ENCODE measurements around the gene PCDHB10. TPM values are rescaled to one million over a fixed set of nuclear protein-coding genes. Genes with fewer than 3 reads are reported as not detected.
"Not testable (repeated sequence)": the region's sequence is repeated elsewhere in the genome, so short reads cannot be mapped to it uniquely, and the experiment has no call there.

Gene PCDHB10
- polyA plus RNA-seq, 1 donor (not counting 4 experiments of a cell fraction or from before 2014, with no cell fraction given): 0.07 TPM

- H3K9me1 ChIP-seq (ENCODE audit: control insufficient read depth, extremely low read depth, insufficient read depth, low read length); H3K79me2 ChIP-seq (ENCODE audit: control insufficient read depth, insufficient read depth, low read length); H3K4me1 ChIP-seq (ENCODE audit: control insufficient read depth, extremely low read depth, insufficient read depth, low read length); H4K20me1 ChIP-seq (ENCODE audit: control insufficient read depth, extremely low read depth, insufficient read depth, low read length); dilution Hi-C loops (cut with MboI; ENCODE audit: extremely low pct_ligation_motif_present, low sequenced_read_pairs); H3K36me3 ChIP-seq (ENCODE audit: control insufficient read depth in 2 of 2, extremely low read depth in 1 of 2, insufficient read depth in 2 of 2, low read length in 2 of 2); H3K27ac ChIP-seq (ENCODE audit: control insufficient read depth, insufficient read depth, low read length); H3K4me3 ChIP-seq (ENCODE audit: control insufficient read depth in 2 of 3, extremely low read depth in 1 of 3, insufficient read depth in 2 of 3, low read depth in 1 of 3, low read length in 3 of 3); H3K9me3 ChIP-seq (ENCODE audit: control insufficient read depth, low read depth, low read length); H3K4me2 ChIP-seq (ENCODE audit: control insufficient read depth, extremely low read depth, insufficient read depth, low read depth, low read length); H3K9ac ChIP-seq (ENCODE audit: control insufficient read depth, extremely low read depth, insufficient read depth, low read length); DNase-seq (ENCODE audit: low read depth, low spot score); H2AFZ ChIP-seq (ENCODE audit: control insufficient read depth, low read length); FAIRE-seq; H3K27me3 ChIP-seq (ENCODE audit: control insufficient read depth, extremely low read depth, insufficient read depth, low read length): not testable (repeated sequence)
Observed at GRCh38 chr5:141201646-141202045, 9.5 kb downstream of the PCDHB10 start.

GRCh38 chr5:141208478-141208877, 16.3 kb downstream of the PCDHB10 start, which contains the start of gene PCDHB12:
Gene PCDHB12, plus strand, starts transcription at chr5:141208719. Its CDS starts 189 bp downstream, at chr5:141208908.
- Histone ChIP-seq H3K4me3 (ENCODE audit: control insufficient read depth in 2 of 3, extremely low read depth in 1 of 3, insufficient read depth in 2 of 3, low read depth in 1 of 3, low read length in 3 of 3) (no peak within 1 kb of the TSS), H3K79me2 (ENCODE audit: control insufficient read depth, insufficient read depth, low read length) (no peaks in the 10 kb centered on the region), H3K9ac (ENCODE audit: control insufficient read depth, extremely low read depth, insufficient read depth, low read length) (no peak within 1 kb of the TSS), H3K4me1 (ENCODE audit: control insufficient read depth, extremely low read depth, insufficient read depth, low read length) (no peaks in the 10 kb centered on the region), H3K9me1 (ENCODE audit: control insufficient read depth, extremely low read depth, insufficient read depth, low read length) (no peaks in the 10 kb centered on the region), H3K27ac (ENCODE audit: control insufficient read depth, insufficient read depth, low read length) (no peak within 1 kb of the TSS), H3K9me3 (ENCODE audit: control insufficient read depth, low read depth, low read length) (peaks cover 2% of the 10 kb centered on the region), H4K20me1 (ENCODE audit: control insufficient read depth, extremely low read depth, insufficient read depth, low read length) (no peaks in the 10 kb centered on the region), H3K36me3 (ENCODE audit: control insufficient read depth in 2 of 2, extremely low read depth in 1 of 2, insufficient read depth in 2 of 2, low read length in 2 of 2) (no peaks in the 10 kb centered on the region), H3K27me3 (ENCODE audit: control insufficient read depth, extremely low read depth, insufficient read depth, low read length) (no peaks in the 10 kb centered on the region), H2AFZ (ENCODE audit: control insufficient read depth, low read length) (no peak within 1 kb of the TSS), H3K4me2 (ENCODE audit: control insufficient read depth, extremely low read depth, insufficient read depth, low read depth, low read length) (no peak within 1 kb of the TSS)
- TF ChIP-seq EZH2 (IDR thresholded peaks at IDR 0.05; ENCODE audit: low read length): no peak
- no peak for TF ChIP-seq CTCF (optimal IDR thresholded peaks at IDR 0.05 in 1 of 3, IDR thresholded peaks at IDR 0.05 in 1 of 3, conservative IDR thresholded peaks at IDR 0.05 in 1 of 3; ENCODE audit: extremely low read depth in 1 of 3, insufficient read depth in 2 of 3, low read length in 3 of 3)
- dilution Hi-C loops (cut with MboI; ENCODE audit: extremely low pct_ligation_motif_present, low sequenced_read_pairs): no loop called here
- no peak for FAIRE-seq
- DNase-seq (ENCODE audit: low read depth, low spot score): no peak

GRCh38 chr5:141210281-141210680, 18.1 kb downstream of the PCDHB10 start:
- H3K9ac ChIP-seq (ENCODE audit: control insufficient read depth, extremely low read depth, insufficient read depth, low read length); H3K9me1 ChIP-seq (ENCODE audit: control insufficient read depth, extremely low read depth, insufficient read depth, low read length); dilution Hi-C loops (cut with MboI; ENCODE audit: extremely low pct_ligation_motif_present, low sequenced_read_pairs); H3K27ac ChIP-seq (ENCODE audit: control insufficient read depth, insufficient read depth, low read length); H3K9me3 ChIP-seq (ENCODE audit: control insufficient read depth, low read depth, low read length); H3K79me2 ChIP-seq (ENCODE audit: control insufficient read depth, insufficient read depth, low read length); DNase-seq (ENCODE audit: low read depth, low spot score); H3K36me3 ChIP-seq (ENCODE audit: control insufficient read depth in 2 of 2, extremely low read depth in 1 of 2, insufficient read depth in 2 of 2, low read length in 2 of 2); H3K27me3 ChIP-seq (ENCODE audit: control insufficient read depth, extremely low read depth, insufficient read depth, low read length); H4K20me1 ChIP-seq (ENCODE audit: control insufficient read depth, extremely low read depth, insufficient read depth, low read length); H3K4me2 ChIP-seq (ENCODE audit: control insufficient read depth, extremely low read depth, insufficient read depth, low read depth, low read length); H3K4me3 ChIP-seq (ENCODE audit: control insufficient read depth in 2 of 3, extremely low read depth in 1 of 3, insufficient read depth in 2 of 3, low read depth in 1 of 3, low read length in 3 of 3); FAIRE-seq; H2AFZ ChIP-seq (ENCODE audit: control insufficient read depth, low read length); H3K4me1 ChIP-seq (ENCODE audit: control insufficient read depth, extremely low read depth, insufficient read depth, low read length): not testable (repeated sequence)

- H3K27me3 ChIP-seq (ENCODE audit: control insufficient read depth, extremely low read depth, insufficient read depth, low read length); H3K79me2 ChIP-seq (ENCODE audit: control insufficient read depth, insufficient read depth, low read length); H3K4me1 ChIP-seq (ENCODE audit: control insufficient read depth, extremely low read depth, insufficient read depth, low read length); H3K9me1 ChIP-seq (ENCODE audit: control insufficient read depth, extremely low read depth, insufficient read depth, low read length); DNase-seq (ENCODE audit: low read depth, low spot score); H4K20me1 ChIP-seq (ENCODE audit: control insufficient read depth, extremely low read depth, insufficient read depth, low read length); FAIRE-seq; H3K9ac ChIP-seq (ENCODE audit: control insufficient read depth, extremely low read depth, insufficient read depth, low read length); H3K4me3 ChIP-seq (ENCODE audit: control insufficient read depth in 2 of 3, extremely low read depth in 1 of 3, insufficient read depth in 2 of 3, low read depth in 1 of 3, low read length in 3 of 3); dilution Hi-C loops (cut with MboI; ENCODE audit: extremely low pct_ligation_motif_present, low sequenced_read_pairs); H2AFZ ChIP-seq (ENCODE audit: control insufficient read depth, low read length); H3K4me2 ChIP-seq (ENCODE audit: control insufficient read depth, extremely low read depth, insufficient read depth, low read depth, low read length); H3K36me3 ChIP-seq (ENCODE audit: control insufficient read depth in 2 of 2, extremely low read depth in 1 of 2, insufficient read depth in 2 of 2, low read length in 2 of 2); H3K27ac ChIP-seq (ENCODE audit: control insufficient read depth, insufficient read depth, low read length); H3K9me3 ChIP-seq (ENCODE audit: control insufficient read depth, low read depth, low read length): not testable (repeated sequence)
Observed at GRCh38 chr5:141210849-141211248, 18.7 kb downstream of the PCDHB10 start.
